ENCODE results near the gene SMPD3.

- TF ChIP-seq HEYL (CRISPR knock-in tag; IDR thresholded peaks at IDR 0.05) (no peak), SREBF2 (IDR thresholded peaks at IDR 0.05) (no peak), MAFK (IDR thresholded peaks at IDR 0.05; ENCODE audit: partially characterized antibody) (no peak), KDM5A (IDR thresholded peaks at IDR 0.05) (no peak)
These were observed 81.3 kb downstream of the SMPD3 start for GRCh38 chr16:68367030-68367429.
